IMR-90 (cell line): Measurements from ENCODE around the gene ERBB4.

Experiments used
- CEBPB ChIP-seq: IDR thresholded peaks from 2 replicates; pipeline ENCODE4 v1.6.1; 2012; ENCODE audit warnings: low read depth, low read length, improper control_type of control experiment
- FOS ChIP-seq: fragments of 150-350 bp; IDR thresholded peaks from 2 replicates; pipeline ENCODE4 v1.6.1; 2016; ENCODE audit warnings: low read depth, low read length
- POLR2A ChIP-seq: IDR thresholded peaks from 2 replicates; pipeline ENCODE4 v1.6.1; 2012; ENCODE audit warnings: mild to moderate bottlenecking, low read depth, low read length
- RAD21 ChIP-seq: IDR thresholded peaks from 2 replicates; pipeline ENCODE4 v1.6.1; 2012; ENCODE audit warnings: low read length, improper control_type of control experiment
- RCOR1 ChIP-seq: IDR thresholded peaks from 2 replicates; pipeline ENCODE4 v1.6.1; 2012; ENCODE audit warnings: mild to moderate bottlenecking, low read length, improper control_type of control experiment; ENCODE audit not compliant: insufficient replicate concordance
- RFX5 ChIP-seq: IDR thresholded peaks from 2 replicates; pipeline ENCODE4 v1.8.0; 2012; ENCODE audit warnings: low read depth, mild to moderate bottlenecking, low read length, moderate library complexity
- SMC3 ChIP-seq: fragments of 150-350 bp; IDR thresholded peaks from 2 replicates; pipeline ENCODE4 v1.6.1; 2016; ENCODE audit warnings: low read depth, mild to moderate bottlenecking, antibody characterized with exemption, low read length, moderate library complexity
- TF ChIP-seq, protein P1 (sequence below): conservative IDR thresholded peaks from 2 replicates; pipeline ENCODE4 v1.5.1; 2012; ENCODE audit warnings: mild to moderate bottlenecking, low read depth, low read length, improper control_type of control experiment

GRCh38 chr2:211766689-211767088 lies 771.9 kb downstream of the ERBB4 start:
- no peak for TF ChIP-seq RFX5
- TF ChIP-seq POLR2A, result no peak
- TF ChIP-seq, protein P1, sequence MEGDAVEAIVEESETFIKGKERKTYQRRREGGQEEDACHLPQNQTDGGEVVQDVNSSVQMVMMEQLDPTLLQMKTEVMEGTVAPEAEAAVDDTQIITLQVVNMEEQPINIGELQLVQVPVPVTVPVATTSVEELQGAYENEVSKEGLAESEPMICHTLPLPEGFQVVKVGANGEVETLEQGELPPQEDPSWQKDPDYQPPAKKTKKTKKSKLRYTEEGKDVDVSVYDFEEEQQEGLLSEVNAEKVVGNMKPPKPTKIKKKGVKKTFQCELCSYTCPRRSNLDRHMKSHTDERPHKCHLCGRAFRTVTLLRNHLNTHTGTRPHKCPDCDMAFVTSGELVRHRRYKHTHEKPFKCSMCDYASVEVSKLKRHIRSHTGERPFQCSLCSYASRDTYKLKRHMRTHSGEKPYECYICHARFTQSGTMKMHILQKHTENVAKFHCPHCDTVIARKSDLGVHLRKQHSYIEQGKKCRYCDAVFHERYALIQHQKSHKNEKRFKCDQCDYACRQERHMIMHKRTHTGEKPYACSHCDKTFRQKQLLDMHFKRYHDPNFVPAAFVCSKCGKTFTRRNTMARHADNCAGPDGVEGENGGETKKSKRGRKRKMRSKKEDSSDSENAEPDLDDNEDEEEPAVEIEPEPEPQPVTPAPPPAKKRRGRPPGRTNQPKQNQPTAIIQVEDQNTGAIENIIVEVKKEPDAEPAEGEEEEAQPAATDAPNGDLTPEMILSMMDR, result no peak
- TF ChIP-seq RCOR1, result no peak
- TF ChIP-seq RAD21, result no peak
- no peak for TF ChIP-seq FOS
- no peak for TF ChIP-seq CEBPB
- no peak for TF ChIP-seq SMC3
